Activated naive CD8-positive, alpha-beta T cell treated with anti-CD3 and anti-CD28 coated beads, Interleukin-2, amount 50 U/mL, for 24 hours (primary cell): ENCODE data around the gene MDGA2.

Source experiments
- ATAC-seq: fragments of 150-1000 bp; cut with Tn5 transposase; one replicate; pipeline ENCODE4 v1.10.0; 2021
- DNase-seq: peaks from one replicate; pipeline ENCODE4 v3.0.0; 2021
- H3K27ac Mint-ChIP-seq: one replicate; pipeline ENCODE4 v1.8.0; 2021; ENCODE audit warnings: mild to moderate bottlenecking, mixed read lengths
- H3K27me3 Mint-ChIP-seq: one replicate; pipeline ENCODE4 v1.8.0; 2021; ENCODE audit warnings: mixed read lengths
- H3K36me3 Mint-ChIP-seq: one replicate; pipeline ENCODE4 v1.8.0; 2021; ENCODE audit warnings: low read depth, mixed read lengths
- H3K4me1 Mint-ChIP-seq: one replicate; pipeline ENCODE4 v1.8.0; 2021; ENCODE audit warnings: mixed read lengths
- H3K4me3 Mint-ChIP-seq: one replicate; pipeline ENCODE4 v1.8.0; 2021; ENCODE audit warnings: mild to moderate bottlenecking, moderate library complexity, mixed read lengths
- H3K9me3 Mint-ChIP-seq: one replicate; pipeline ENCODE4 v1.8.0; 2021; ENCODE audit warnings: mixed read lengths

Gene MDGA2

GRCh38 chr14:47390831-47391504 lies 284.4 kb downstream of the MDGA2 start:
- Mint-ChIP-seq H3K27ac (no peak overlapping the region), H3K9me3 (peaks cover 6% of the 10 kb centered on the region), H3K27me3 (no peaks in the 10 kb centered on the region), H3K4me3 (no peak overlapping the region), H3K36me3 (no peaks in the 10 kb centered on the region), H3K4me1 (no peaks in the 10 kb centered on the region)
- ATAC-seq (no peak), DNase-seq (no peak)

GRCh38 chr14:47389535-47389934 lies 285.9 kb downstream of the MDGA2 start:
- H3K27me3 Mint-ChIP-seq = no peaks in the 10 kb centered on the region
- no peak overlapping the region for H3K4me3 Mint-ChIP-seq
- no peaks in the 10 kb centered on the region for H3K4me1 Mint-ChIP-seq
- no peak for DNase-seq
- ATAC-seq = no peak
- H3K36me3 Mint-ChIP-seq = no peaks in the 10 kb centered on the region
- H3K9me3 Mint-ChIP-seq = peaks cover 6% of the 10 kb centered on the region
- H3K27ac Mint-ChIP-seq = no peak overlapping the region

- Mint-ChIP-seq H3K4me1 (no peaks in the 10 kb centered on the region), H3K27me3 (no peaks in the 10 kb centered on the region), H3K4me3 (no peak overlapping the region), H3K27ac (no peak overlapping the region), H3K9me3 (peaks cover 9% of the 10 kb centered on the region), H3K36me3 (no peaks in the 10 kb centered on the region)
- DNase-seq = no peak
- ATAC-seq = no peak
These were observed 309.4 kb downstream of the MDGA2 start for GRCh38 chr14:47366006-47366405.

- ATAC-seq (no peak), DNase-seq (no peak)
- H3K9me3 Mint-ChIP-seq = peaks cover 14% of the 10 kb centered on the region
- no peaks in the 10 kb centered on the region for H3K4me1 Mint-ChIP-seq
- H3K4me3 Mint-ChIP-seq = no peak overlapping the region
- no peaks in the 10 kb centered on the region for H3K36me3 Mint-ChIP-seq
- H3K27ac Mint-ChIP-seq = no peak overlapping the region
- H3K27me3 Mint-ChIP-seq = no peaks in the 10 kb centered on the region
These were observed 310.2 kb downstream of the MDGA2 start for GRCh38 chr14:47365233-47365632.

- no peak for ATAC-seq
- Mint-ChIP-seq H3K36me3 (no peaks in the 10 kb centered on the region), H3K27me3 (no peaks in the 10 kb centered on the region), H3K4me1 (no peaks in the 10 kb centered on the region), H3K27ac (no peak overlapping the region), H3K4me3 (no peak overlapping the region), H3K9me3 (peaks cover 15% of the 10 kb centered on the region)
- DNase-seq = no peak
These were observed 322.2 kb downstream of the MDGA2 start for GRCh38 chr14:47353186-47353585.

- Mint-ChIP-seq H3K4me1 (no peaks in the 10 kb centered on the region), H3K9me3 (no peaks in the 10 kb centered on the region), H3K27me3 (no peaks in the 10 kb centered on the region), H3K27ac (no peak overlapping the region), H3K36me3 (no peaks in the 10 kb centered on the region), H3K4me3 (no peak overlapping the region)
- ATAC-seq (no peak), DNase-seq (no peak)
These were observed 328.6 kb downstream of the MDGA2 start for GRCh38 chr14:47346849-47347248.

- Mint-ChIP-seq H3K36me3 (no peaks in the 10 kb centered on the region), H3K4me3 (no peak overlapping the region), H3K27ac (no peak overlapping the region), H3K4me1 (no peaks in the 10 kb centered on the region), H3K27me3 (no peaks in the 10 kb centered on the region), H3K9me3 (no peaks in the 10 kb centered on the region)
- ATAC-seq (no peak), DNase-seq (no peak)
These were observed 330.4 kb downstream of the MDGA2 start for GRCh38 chr14:47345016-47345415.

- no peak overlapping the region for H3K4me3 Mint-ChIP-seq
- DNase-seq (no peak), ATAC-seq (no peak)
- H3K36me3 Mint-ChIP-seq = no peaks in the 10 kb centered on the region
- H3K27ac Mint-ChIP-seq = no peak overlapping the region
- peaks cover under 1% of the 10 kb centered on the region for H3K9me3 Mint-ChIP-seq
- no peaks in the 10 kb centered on the region for H3K27me3 Mint-ChIP-seq
- H3K4me1 Mint-ChIP-seq = no peaks in the 10 kb centered on the region
These were observed 342.5 kb downstream of the MDGA2 start for GRCh38 chr14:47332939-47333338.

GRCh38 chr14:47332106-47332505 lies 343.3 kb downstream of the MDGA2 start:
- no peak overlapping the region for H3K4me3 Mint-ChIP-seq
- no peaks in the 10 kb centered on the region for H3K27me3 Mint-ChIP-seq

GRCh38 chr14:47328376-47328775 lies 347.0 kb downstream of the MDGA2 start:
- Mint-ChIP-seq H3K4me3 (no peak overlapping the region), H3K27ac (no peak overlapping the region), H3K27me3 (no peaks in the 10 kb centered on the region), H3K4me1 (no peaks in the 10 kb centered on the region), H3K9me3 (peaks cover 6% of the 10 kb centered on the region), H3K36me3 (no peaks in the 10 kb centered on the region)
- DNase-seq = no peak
- ATAC-seq = no peak

More at GRCh38 chr14:47332106-47332505, 343.3 kb downstream of the MDGA2 start:
- Mint-ChIP-seq H3K4me1 (no peaks in the 10 kb centered on the region), H3K27ac (no peak overlapping the region), H3K9me3 (peaks cover 6% of the 10 kb centered on the region), H3K36me3 (no peaks in the 10 kb centered on the region)
- ATAC-seq (no peak), DNase-seq (no peak)

GRCh38 chr14:47327336-47327735 lies 348.1 kb downstream of the MDGA2 start:
- Mint-ChIP-seq H3K27me3 (no peaks in the 10 kb centered on the region), H3K4me1 (no peaks in the 10 kb centered on the region), H3K4me3 (no peak overlapping the region), H3K9me3 (peaks cover 6% of the 10 kb centered on the region), H3K36me3 (no peaks in the 10 kb centered on the region), H3K27ac (no peak overlapping the region)
- DNase-seq = no peak
- no peak for ATAC-seq

GRCh38 chr14:47322751-47323150 lies 352.7 kb downstream of the MDGA2 start:
- DNase-seq (no peak), ATAC-seq (no peak)
- Mint-ChIP-seq H3K27ac (no peak overlapping the region), H3K4me1 (no peaks in the 10 kb centered on the region), H3K9me3 (peaks cover 8% of the 10 kb centered on the region), H3K4me3 (no peak overlapping the region), H3K27me3 (no peaks in the 10 kb centered on the region), H3K36me3 (no peaks in the 10 kb centered on the region)

GRCh38 chr14:47302121-47302520 lies 373.3 kb downstream of the MDGA2 start:
- DNase-seq = no peak
- no peaks in the 10 kb centered on the region for H3K36me3 Mint-ChIP-seq
- H3K27ac Mint-ChIP-seq = no peak overlapping the region
- peaks cover 8% of the 10 kb centered on the region for H3K9me3 Mint-ChIP-seq
- H3K4me1 Mint-ChIP-seq = no peaks in the 10 kb centered on the region
- no peak for ATAC-seq
- H3K4me3 Mint-ChIP-seq = no peak overlapping the region
- H3K27me3 Mint-ChIP-seq = no peaks in the 10 kb centered on the region

GRCh38 chr14:47300796-47301195 lies 374.6 kb downstream of the MDGA2 start:
- DNase-seq (no peak), ATAC-seq (no peak)
- H3K27me3 Mint-ChIP-seq = no peaks in the 10 kb centered on the region
- no peak overlapping the region for H3K4me3 Mint-ChIP-seq
- no peak overlapping the region for H3K27ac Mint-ChIP-seq
- H3K9me3 Mint-ChIP-seq = peaks cover 7% of the 10 kb centered on the region
- no peaks in the 10 kb centered on the region for H3K36me3 Mint-ChIP-seq
- H3K4me1 Mint-ChIP-seq = no peaks in the 10 kb centered on the region

GRCh38 chr14:47297374-47297773 lies 378.0 kb downstream of the MDGA2 start:
- Mint-ChIP-seq H3K27me3 (no peaks in the 10 kb centered on the region), H3K9me3 (peaks cover 9% of the 10 kb centered on the region), H3K4me1 (no peaks in the 10 kb centered on the region), H3K27ac (no peak overlapping the region), H3K36me3 (no peaks in the 10 kb centered on the region), H3K4me3 (no peak overlapping the region)
- DNase-seq = no peak
- ATAC-seq = no peak

GRCh38 chr14:47284283-47284682 lies 391.1 kb downstream of the MDGA2 start:
- Mint-ChIP-seq H3K4me3 (no peak overlapping the region), H3K9me3 (no peaks in the 10 kb centered on the region), H3K36me3 (no peaks in the 10 kb centered on the region), H3K4me1 (no peaks in the 10 kb centered on the region), H3K27ac (no peak overlapping the region), H3K27me3 (no peaks in the 10 kb centered on the region)
- no peak for ATAC-seq
- DNase-seq = no peak
